Calu3 (cell line): ENCODE data around the gene MGMT. TPM values are rescaled to one million over a fixed set of nuclear protein-coding genes. Genes with fewer than 3 reads are reported as not detected.

Source experiments
- BruUV-seq: library from RNA; stranded (reverse); fragments of 400-500 nt; replicated peaks from 2 replicates; lab custom pipeline; 2021; lab: Mats Ljungman, UMichigan
- CTCF ChIA-PET: fragments of 300-600 bp; sonication (Branson Sonifier 250); formaldehyde crosslinking; loops from one replicate; lab custom pipeline; 2022; ENCODE audit warnings: antibody characterized with exemption; lab: Charles Lee
- DNase-seq: peaks from one replicate; pipeline ENCODE4 v3.0.0; 2022
- H3K27ac Mint-ChIP-seq: one replicate; pipeline ENCODE4 v1.8.0; 2022; ENCODE audit warnings: mixed read lengths; ENCODE audit not compliant: unreplicated experiment
- H3K27me3 Mint-ChIP-seq: one replicate; pipeline ENCODE4 v1.8.0; 2022; ENCODE audit warnings: mixed read lengths; ENCODE audit not compliant: unreplicated experiment
- H3K36me3 Mint-ChIP-seq: one replicate; pipeline ENCODE4 v1.8.0; 2022; ENCODE audit warnings: mild to moderate bottlenecking, moderate library complexity, mixed read lengths; ENCODE audit not compliant: insufficient read depth, unreplicated experiment
- H3K4me1 Mint-ChIP-seq: one replicate; pipeline ENCODE4 v1.8.0; 2022; ENCODE audit warnings: mild to moderate bottlenecking, low read depth, mixed read lengths; ENCODE audit not compliant: unreplicated experiment
- H3K4me3 Mint-ChIP-seq: one replicate; pipeline ENCODE4 v1.8.0; 2022; ENCODE audit warnings: mild to moderate bottlenecking, low read depth, moderate library complexity, mixed read lengths; ENCODE audit not compliant: unreplicated experiment
- H3K9me3 Mint-ChIP-seq: one replicate; pipeline ENCODE4 v1.8.0; 2022; ENCODE audit warnings: low read depth, mixed read lengths; ENCODE audit not compliant: unreplicated experiment
- intact Hi-C: fragments of 100-400 bp; cut with micrococcal nuclease; formaldehyde crosslinking; loops from one replicate; pipeline ENCODE4 v1.10.0; 2022; ENCODE audit not compliant: unreplicated experiment
- total RNA-seq: library from RNA; stranded (reverse); gene quantifications from 2 replicates; pipeline ENCODE4 v1.2.3, GENCODE V29; 2022
- TF ChIP-seq, protein P1 (sequence below): fragments of 200-600 bp; IDR thresholded peaks from one replicate; pipeline ENCODE4 v1.8.0; 2022; ENCODE audit warnings: antibody characterized with exemption; ENCODE audit not compliant: unreplicated experiment

MGMT gene
- total RNA-seq, 1 experiment from 2014 or later: 8.3 TPM

DNA sequence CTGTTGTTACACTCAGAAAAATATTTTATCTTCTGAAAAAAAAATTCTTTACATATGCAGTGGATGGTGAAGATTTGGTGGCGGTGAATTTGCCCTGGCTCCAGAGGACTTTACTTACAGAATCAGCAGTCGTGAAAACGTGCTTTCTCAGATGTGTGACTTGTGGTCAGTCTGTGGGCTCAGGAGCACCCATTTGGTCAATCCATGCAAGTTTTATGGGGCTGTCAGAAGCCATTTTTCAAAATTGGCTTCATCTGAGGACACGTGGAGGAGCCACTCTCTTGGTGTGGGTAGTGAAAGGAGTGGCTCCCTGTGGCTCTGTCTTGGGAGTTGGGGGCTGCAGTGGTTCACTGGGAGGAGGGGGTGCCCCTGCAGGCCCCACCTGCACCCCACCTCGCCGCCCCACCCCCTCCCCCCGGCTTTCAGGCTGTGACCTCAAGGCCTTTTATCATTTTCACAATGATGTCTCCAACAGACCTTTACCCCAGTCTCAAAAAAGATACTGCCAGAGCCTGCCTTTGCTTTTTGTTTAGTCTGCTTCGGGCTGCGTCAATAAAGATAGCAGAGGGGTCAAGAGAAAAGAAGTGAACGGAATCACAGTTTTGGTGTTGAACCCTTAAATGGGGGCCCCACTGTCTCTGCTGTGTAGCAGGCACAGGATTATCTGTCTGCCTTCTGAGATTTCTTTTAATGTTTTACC is 137.4 kb downstream of the MGMT start:
- peaks cover under 1% of the 10 kb centered on the region for H3K9me3 Mint-ChIP-seq
- no peak overlapping the region for H3K27ac Mint-ChIP-seq

DNA sequence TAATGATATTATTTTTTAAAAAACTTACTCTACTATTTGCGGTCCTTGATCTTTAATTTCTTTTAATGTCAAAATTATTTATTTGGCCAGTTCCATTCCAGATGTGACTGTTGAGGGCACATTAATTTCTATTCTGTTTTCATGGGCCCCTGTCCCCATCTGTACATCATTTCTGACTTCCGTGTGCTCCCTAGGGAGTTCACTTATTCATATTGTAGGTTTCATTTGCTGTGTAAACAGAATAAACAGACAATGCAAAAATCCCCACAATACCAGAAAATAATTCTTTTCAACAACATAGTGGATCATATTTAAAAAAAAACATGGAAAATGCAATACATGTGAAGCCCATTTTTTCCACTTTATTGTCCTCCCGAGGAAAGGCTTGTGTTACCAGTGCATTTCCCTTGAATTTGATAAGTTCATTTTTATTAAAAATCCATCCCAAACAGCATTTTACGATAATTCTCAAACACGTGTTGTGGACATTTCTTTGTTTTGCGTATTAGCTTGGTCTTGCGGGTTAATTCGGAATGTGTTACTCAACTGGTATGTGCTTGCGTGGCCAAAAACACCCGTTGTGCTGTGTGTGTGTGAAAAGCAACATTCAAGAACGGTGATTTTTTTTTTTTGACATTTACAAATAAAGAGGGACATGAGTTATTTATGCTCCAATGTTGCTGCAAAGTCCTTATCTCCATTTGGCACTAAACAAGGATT is 138.4 kb downstream of the MGMT start:
- no peaks in the 10 kb centered on the region for H3K36me3 Mint-ChIP-seq
- CTCF ChIA-PET: no interaction called here
- no peaks in the 10 kb centered on the region for H3K27me3 Mint-ChIP-seq
- TF ChIP-seq, protein P1, sequence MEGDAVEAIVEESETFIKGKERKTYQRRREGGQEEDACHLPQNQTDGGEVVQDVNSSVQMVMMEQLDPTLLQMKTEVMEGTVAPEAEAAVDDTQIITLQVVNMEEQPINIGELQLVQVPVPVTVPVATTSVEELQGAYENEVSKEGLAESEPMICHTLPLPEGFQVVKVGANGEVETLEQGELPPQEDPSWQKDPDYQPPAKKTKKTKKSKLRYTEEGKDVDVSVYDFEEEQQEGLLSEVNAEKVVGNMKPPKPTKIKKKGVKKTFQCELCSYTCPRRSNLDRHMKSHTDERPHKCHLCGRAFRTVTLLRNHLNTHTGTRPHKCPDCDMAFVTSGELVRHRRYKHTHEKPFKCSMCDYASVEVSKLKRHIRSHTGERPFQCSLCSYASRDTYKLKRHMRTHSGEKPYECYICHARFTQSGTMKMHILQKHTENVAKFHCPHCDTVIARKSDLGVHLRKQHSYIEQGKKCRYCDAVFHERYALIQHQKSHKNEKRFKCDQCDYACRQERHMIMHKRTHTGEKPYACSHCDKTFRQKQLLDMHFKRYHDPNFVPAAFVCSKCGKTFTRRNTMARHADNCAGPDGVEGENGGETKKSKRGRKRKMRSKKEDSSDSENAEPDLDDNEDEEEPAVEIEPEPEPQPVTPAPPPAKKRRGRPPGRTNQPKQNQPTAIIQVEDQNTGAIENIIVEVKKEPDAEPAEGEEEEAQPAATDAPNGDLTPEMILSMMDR: no peak
- H3K4me3 Mint-ChIP-seq: no peak overlapping the region
- H3K9me3 Mint-ChIP-seq: peaks cover 5% of the 10 kb centered on the region
- intact Hi-C loops: no loop called here
- H3K27ac Mint-ChIP-seq: no peak overlapping the region
- DNase-seq: no peak
- H3K4me1 Mint-ChIP-seq: no peaks in the 10 kb centered on the region
- BruUV-seq: no TSS peak

More for the DNA sequence above, 137.4 kb downstream of the MGMT start:
- Mint-ChIP-seq H3K4me1 (no peaks in the 10 kb centered on the region), H3K4me3 (no peak overlapping the region), H3K36me3 (no peaks in the 10 kb centered on the region), H3K27me3 (no peaks in the 10 kb centered on the region)
- DNase-seq: no peak
- intact Hi-C loops: no loop called here
- CTCF ChIA-PET: no interaction called here
- TF ChIP-seq, protein P1: no peak
- BruUV-seq: no TSS peak

- Mint-ChIP-seq H3K9me3 (peaks cover 7% of the 10 kb centered on the region), H3K36me3 (no peaks in the 10 kb centered on the region), H3K27ac (no peak overlapping the region), H3K4me3 (no peak overlapping the region), H3K27me3 (no peaks in the 10 kb centered on the region), H3K4me1 (no peaks in the 10 kb centered on the region)
- BruUV-seq: no TSS peak
- intact Hi-C loops: no loop called here
- TF ChIP-seq, protein P1: no peak
- CTCF ChIA-PET: no interaction called here
- DNase-seq: no peak
Observed at GRCh38 chr10:129605986-129606518, 139.0 kb downstream of the MGMT start.

DNA sequence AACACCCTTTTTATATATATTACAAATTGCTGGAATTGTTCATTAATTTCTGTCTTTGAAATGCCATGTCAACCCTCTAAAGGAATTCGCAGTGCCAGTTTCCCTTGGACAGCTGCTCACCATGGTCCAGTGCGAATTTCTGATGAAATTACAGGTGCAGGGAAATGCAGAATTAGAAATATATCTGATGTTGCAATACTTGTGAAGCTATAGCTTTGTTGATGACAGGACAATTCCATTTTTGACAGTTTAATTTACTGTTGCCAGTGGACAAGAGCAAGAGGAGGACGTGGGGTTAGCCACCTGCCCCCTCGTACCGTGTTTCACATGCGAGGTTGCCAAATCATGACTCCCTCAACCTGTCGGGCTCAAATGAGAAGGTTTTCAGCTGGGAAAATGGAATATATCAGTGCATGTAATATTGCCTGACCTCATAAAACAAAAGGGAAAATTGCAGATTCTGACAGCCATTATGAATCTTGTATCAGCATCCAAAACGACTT is 140.6 kb downstream of the MGMT start:
- H3K4me1 Mint-ChIP-seq: no peaks in the 10 kb centered on the region
- intact Hi-C loops: no loop called here

More for the DNA sequence above, 140.6 kb downstream of the MGMT start:
- Mint-ChIP-seq H3K4me3 (no peak overlapping the region), H3K9me3 (peaks cover 8% of the 10 kb centered on the region), H3K36me3 (no peaks in the 10 kb centered on the region), H3K27ac (no peak overlapping the region), H3K27me3 (no peaks in the 10 kb centered on the region)
- BruUV-seq: no TSS peak
- TF ChIP-seq, protein P1: no peak
- CTCF ChIA-PET: no interaction called here
- DNase-seq: no peak
